H9 (cell line): ENCODE data around the gene CARTPT. TPM values are rescaled to one million over a fixed set of nuclear protein-coding genes. Genes with fewer than 3 reads are reported as not detected.

Experiments used
- DNase-seq: peaks from one replicate; pipeline ENCODE4 v3.0.0-alpha.2; 2017
- H2AFZ ChIP-seq: one replicate; pipeline ENCODE4 v1.6.1; 2013; ENCODE audit warnings: mild to moderate bottlenecking, low read length, control low read depth, moderate library complexity
- H2AK5ac ChIP-seq: 2 replicates; pipeline ENCODE4 v1.6.1; 2013; ENCODE audit warnings: low read length, control low read depth, mixed read lengths; ENCODE audit not compliant: insufficient read length
- H2BK120ac ChIP-seq: one replicate; pipeline ENCODE4 v1.6.1; 2013; ENCODE audit warnings: low read depth, mild to moderate bottlenecking, low read length, control low read depth, inconsistent platforms; ENCODE audit not compliant: poor library complexity, severe bottlenecking
- H2BK12ac ChIP-seq: 2 replicates; pipeline ENCODE4 v1.6.1; 2013; ENCODE audit warnings: low read length, control low read depth, mixed read lengths, low read depth; ENCODE audit not compliant: insufficient read length
- H2BK15ac ChIP-seq: 2 replicates; pipeline ENCODE4 v1.6.1; 2013; ENCODE audit warnings: low read depth, low read length, control low read depth
- H2BK20ac ChIP-seq: one replicate; pipeline ENCODE4 v1.6.1; 2013; ENCODE audit warnings: low read depth, mild to moderate bottlenecking, low read length, control low read depth, inconsistent platforms; ENCODE audit not compliant: poor library complexity, severe bottlenecking
- H2BK5ac ChIP-seq: 2 replicates; pipeline ENCODE4 v1.6.1; 2013; ENCODE audit warnings: low read length, control low read depth, mixed read lengths; ENCODE audit not compliant: insufficient read length
- H3K14ac ChIP-seq: 2 replicates; pipeline ENCODE4 v1.6.1; 2013; ENCODE audit warnings: low read length, control low read depth; ENCODE audit not compliant: insufficient read depth
- H3K18ac ChIP-seq: 2 replicates; pipeline ENCODE4 v1.6.1; 2013; ENCODE audit warnings: low read depth, mild to moderate bottlenecking, mixed read lengths, low read length, control low read depth; ENCODE audit not compliant: insufficient read length
- H3K23ac ChIP-seq: 2 replicates; pipeline ENCODE4 v1.6.1; 2013; ENCODE audit warnings: low read length, control low read depth, mixed read lengths, low read depth; ENCODE audit not compliant: insufficient read length
- H3K23me2 ChIP-seq: 2 replicates; pipeline ENCODE4 v1.6.1; 2013; ENCODE audit warnings: low read depth, mild to moderate bottlenecking, mixed read lengths, low read length, control low read depth; ENCODE audit not compliant: insufficient read length, poor library complexity, severe bottlenecking
- H3K27ac ChIP-seq: 2 replicates; pipeline ENCODE4 v1.5.1; 2013; ENCODE audit warnings: low read length, control low read depth, mixed read lengths, low read depth; ENCODE audit not compliant: insufficient read length
- H3K27me3 ChIP-seq: 2 replicates; pipeline ENCODE4 v1.6.1; 2013; ENCODE audit warnings: low read length, control low read depth, inconsistent platforms; ENCODE audit not compliant: insufficient read depth
- H3K4ac ChIP-seq: 2 replicates; pipeline ENCODE4 v1.6.1; 2013; ENCODE audit warnings: low read depth, mild to moderate bottlenecking, control low read depth, inconsistent platforms, low read length, moderate library complexity
- H3K4me1 ChIP-seq: 2 replicates; pipeline ENCODE4 v1.6.1; 2013; ENCODE audit warnings: low read length, control low read depth, inconsistent platforms; ENCODE audit not compliant: insufficient read depth
- H3K4me2 ChIP-seq: 2 replicates; pipeline ENCODE4 v1.6.1; 2013; ENCODE audit warnings: low read length, control low read depth, mixed read lengths; ENCODE audit not compliant: insufficient read length, insufficient read depth
- H3K56ac ChIP-seq: 2 replicates; pipeline ENCODE4 v1.6.1; 2013; ENCODE audit warnings: low read depth, mild to moderate bottlenecking, mixed read lengths, low read length, control low read depth; ENCODE audit not compliant: insufficient read length
- H3K79me1 ChIP-seq: 2 replicates; pipeline ENCODE4 v1.6.1; 2013; ENCODE audit warnings: low read depth, mild to moderate bottlenecking, moderate library complexity, low read length, control low read depth, inconsistent platforms; ENCODE audit not compliant: insufficient read depth, poor library complexity, severe bottlenecking
- H3K79me2 ChIP-seq: 2 replicates; pipeline ENCODE4 v1.6.1; 2013; ENCODE audit warnings: low read length, control low read depth, inconsistent platforms; ENCODE audit not compliant: insufficient read depth
- H3K9ac ChIP-seq: 2 replicates; pipeline ENCODE4 v1.6.1; 2013; ENCODE audit warnings: low read length, control low read depth, mixed read lengths; ENCODE audit not compliant: insufficient read length; ENCODE audit errors: extremely low read depth
- H3K9me3 ChIP-seq: one replicate; pipeline ENCODE4 v1.6.1; 2013; ENCODE audit warnings: low read depth, low read length, inconsistent platforms; ENCODE audit not compliant: control insufficient read depth
- H3T11ph ChIP-seq: one replicate; pipeline ENCODE4 v1.6.1; 2013; ENCODE audit warnings: mild to moderate bottlenecking, low read length, control low read depth, inconsistent platforms
- H4K20me1 ChIP-seq: one replicate; pipeline ENCODE4 v1.6.1; 2013; ENCODE audit not compliant: control insufficient read depth, insufficient read length, insufficient read depth
- H4K5ac ChIP-seq: 2 replicates; pipeline ENCODE4 v1.6.1; 2013; ENCODE audit warnings: low read depth, mild to moderate bottlenecking, mixed read lengths, low read length, control low read depth; ENCODE audit not compliant: insufficient read length
- H4K8ac ChIP-seq: replicated peaks from 2 replicates; pipeline ENCODE4 v1.6.1; 2013; ENCODE audit warnings: low read length, control low read depth, mixed read lengths, low read depth; ENCODE audit not compliant: insufficient read length
- H4K91ac ChIP-seq: 2 replicates; pipeline ENCODE4 v1.6.1; 2013; ENCODE audit warnings: low read depth, mild to moderate bottlenecking, moderate library complexity, mixed read lengths, low read length, control low read depth; ENCODE audit not compliant: insufficient read length
- H3K27ac Mint-ChIP-seq, 3 experiments: 2 replicates in 2 of 3; 3 replicates in 1 of 3; pipeline ENCODE4 v1.8.0; 2020 to 2021; ENCODE audit warnings: mixed read lengths in 3 of 3, mild to moderate bottlenecking in 1 of 3, moderate library complexity in 1 of 3
- H3K27me3 Mint-ChIP-seq: 2 replicates; pipeline ENCODE4 v1.8.0; 2021; ENCODE audit warnings: low read depth, mild to moderate bottlenecking, moderate library complexity, mixed read lengths
- H3K36me3 Mint-ChIP-seq, 3 experiments: 2 replicates in 2 of 3; 3 replicates in 1 of 3; pipeline ENCODE4 v1.8.0; 2020 to 2021; ENCODE audit warnings: low read depth in 3 of 3, mixed read lengths in 3 of 3; ENCODE audit not compliant: insufficient read depth in 1 of 3
- H3K4me1 Mint-ChIP-seq, 2 experiments: 2 replicates each; pipeline ENCODE4 v1.8.0; 2020; ENCODE audit warnings: mixed read lengths in 2 of 2
- H3K4me3 Mint-ChIP-seq, 2 experiments: 2 replicates in 1 of 2; 3 replicates in 1 of 2; pipeline ENCODE4 v1.8.0; 2020 to 2021; ENCODE audit warnings: mild to moderate bottlenecking in 2 of 2, mixed read lengths in 2 of 2, moderate library complexity in 1 of 2
- H3K9me3 Mint-ChIP-seq, 2 experiments: 2 replicates in 1 of 2; 3 replicates in 1 of 2; pipeline ENCODE4 v1.8.0; 2020; ENCODE audit warnings: mild to moderate bottlenecking in 2 of 2, mixed read lengths in 2 of 2, moderate library complexity in 1 of 2
- WGBS: extraction: QIAGEN DNeasy Blood & Tissue Kit; methylation state at CpG from one replicate; pipeline ENCODE4 v1.1.7; 2013; ENCODE audit warnings: missing lambda C conversion rate, low lambda C conversion rate, mixed read lengths; ENCODE audit not compliant: insufficient read length; ENCODE audit errors: extremely low coverage; 5-methylcytosine and 5-hydroxymethylcytosine counted together
- long read RNA-seq: library from polyadenylated mRNA; unstranded; transcript quantifications from one replicate; pipeline ENCODE4 v2.0.0, GENCODE V29; 2020
- total RNA-seq: library from RNA; stranded (reverse); gene quantifications from 2 replicates; pipeline ENCODE4 v1.2.1, GENCODE V29; 2021
- TF ChIP-seq, protein P1 (sequence below): fragments of 200-600 bp; sonication (generic); conservative IDR thresholded peaks from 3 replicates; pipeline ENCODE4 v1.8.0; 2021; ENCODE audit warnings: antibody characterized with exemption, mild to moderate bottlenecking

CARTPT gene
- total RNA-seq: not detected in 2 replicates
- long read RNA-seq: 0 reads

DNA sequence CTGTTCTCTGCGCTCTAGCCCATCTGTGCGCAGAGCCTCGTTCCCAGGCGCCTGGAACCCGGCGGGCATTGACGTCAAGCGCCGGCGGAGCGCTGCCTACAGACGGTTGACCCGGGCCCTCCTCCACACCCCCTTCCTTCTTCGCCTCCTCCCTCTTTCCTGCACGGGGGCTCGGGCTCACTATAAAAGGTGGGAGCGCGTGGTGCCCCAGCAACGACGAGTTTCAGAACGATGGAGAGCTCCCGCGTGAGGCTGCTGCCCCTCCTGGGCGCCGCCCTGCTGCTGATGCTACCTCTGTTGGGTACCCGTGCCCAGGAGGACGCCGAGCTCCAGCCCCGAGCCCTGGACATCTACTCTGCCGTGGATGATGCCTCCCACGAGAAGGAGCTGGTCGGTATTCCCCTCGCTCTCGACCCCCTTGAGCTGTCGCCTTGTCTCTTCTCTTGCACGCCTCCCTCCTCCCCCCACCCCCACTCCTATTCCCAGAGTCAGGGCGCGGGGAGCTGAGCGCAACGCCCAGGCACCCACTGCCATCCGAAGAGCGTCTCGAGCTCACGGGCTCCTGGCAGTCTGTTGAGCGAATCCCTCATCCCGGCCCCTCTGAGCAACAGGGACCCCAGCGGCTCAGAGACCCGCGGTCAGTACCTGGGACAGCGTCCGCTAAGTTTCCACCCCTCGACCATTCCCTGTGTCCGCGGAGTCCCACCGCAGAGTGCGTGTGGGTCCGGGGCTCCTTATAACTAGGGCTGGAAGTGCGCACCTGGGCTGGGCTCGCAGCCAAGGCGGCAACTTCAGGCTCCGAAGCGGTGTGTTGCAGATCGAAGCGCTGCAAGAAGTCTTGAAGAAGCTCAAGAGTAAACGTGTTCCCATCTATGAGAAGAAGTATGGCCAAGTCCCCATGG is at the start of gene CARTPT:
TSS of gene CARTPT (plus strand) at position 213 of the 902 bp plus-strand sequence. CDS start at position 232, 19 bp downstream.
- Histone ChIP-seq H3K4me2 (peak within 1 kb of the TSS; percentile 63), H3K27me3 (peaks cover 19% of the 10 kb centered on the region), H2BK12ac (no peak within 1 kb of the TSS), H3T11ph (no peak within 1 kb of the TSS), H2AFZ (no peak within 1 kb of the TSS), H3K9me3 (no peaks in the 10 kb centered on the region), H3K79me2 (no peaks in the 10 kb centered on the region), H4K5ac (no peak within 1 kb of the TSS), H3K9ac (no peak within 1 kb of the TSS), H4K20me1 (no peaks in the 10 kb centered on the region), H3K23me2 (peaks cover 8% of the 10 kb centered on the region), H2BK120ac (no peak within 1 kb of the TSS), H2BK20ac (no peak within 1 kb of the TSS), H2BK15ac (no peak within 1 kb of the TSS), H3K27ac (no peak within 1 kb of the TSS), H2AK5ac (no peak within 1 kb of the TSS), H3K79me1 (no peaks in the 10 kb centered on the region), H3K4me1 (no peaks in the 10 kb centered on the region), H4K91ac (no peak within 1 kb of the TSS), H3K56ac (no peak within 1 kb of the TSS), H3K14ac (no peak within 1 kb of the TSS), H3K4ac (no peak within 1 kb of the TSS), H4K8ac (no peak within 1 kb of the TSS), H3K23ac (no peak within 1 kb of the TSS), H3K18ac (no peak within 1 kb of the TSS), H2BK5ac (no peak within 1 kb of the TSS)
- H3K4me3 Mint-ChIP-seq: peak within 1 kb of the TSS; percentile 44 to 74
- TF ChIP-seq, protein P1, sequence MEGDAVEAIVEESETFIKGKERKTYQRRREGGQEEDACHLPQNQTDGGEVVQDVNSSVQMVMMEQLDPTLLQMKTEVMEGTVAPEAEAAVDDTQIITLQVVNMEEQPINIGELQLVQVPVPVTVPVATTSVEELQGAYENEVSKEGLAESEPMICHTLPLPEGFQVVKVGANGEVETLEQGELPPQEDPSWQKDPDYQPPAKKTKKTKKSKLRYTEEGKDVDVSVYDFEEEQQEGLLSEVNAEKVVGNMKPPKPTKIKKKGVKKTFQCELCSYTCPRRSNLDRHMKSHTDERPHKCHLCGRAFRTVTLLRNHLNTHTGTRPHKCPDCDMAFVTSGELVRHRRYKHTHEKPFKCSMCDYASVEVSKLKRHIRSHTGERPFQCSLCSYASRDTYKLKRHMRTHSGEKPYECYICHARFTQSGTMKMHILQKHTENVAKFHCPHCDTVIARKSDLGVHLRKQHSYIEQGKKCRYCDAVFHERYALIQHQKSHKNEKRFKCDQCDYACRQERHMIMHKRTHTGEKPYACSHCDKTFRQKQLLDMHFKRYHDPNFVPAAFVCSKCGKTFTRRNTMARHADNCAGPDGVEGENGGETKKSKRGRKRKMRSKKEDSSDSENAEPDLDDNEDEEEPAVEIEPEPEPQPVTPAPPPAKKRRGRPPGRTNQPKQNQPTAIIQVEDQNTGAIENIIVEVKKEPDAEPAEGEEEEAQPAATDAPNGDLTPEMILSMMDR: no peak
- peak; percentile 79 for DNase-seq
- WGBS: no CpG with 5 or more reads among the region's 65 CpGs
- H3K27me3 Mint-ChIP-seq: peaks cover 86% of the 10 kb centered on the region
- no peaks in the 10 kb centered on the region; a peak in 1 of 7 replicates for H3K36me3 Mint-ChIP-seq
- peaks cover 7 to 12% of the 10 kb centered on the region in 2 experiments for H3K4me1 Mint-ChIP-seq
- H3K9me3 Mint-ChIP-seq: no peaks in the 10 kb centered on the region
- H3K27ac Mint-ChIP-seq: no peak within 1 kb of the TSS; a peak in 1 of 7 replicates
